ENCODE results near the gene CD80.
"Not testable (repeated sequence)": the region's sequence is repeated elsewhere in the genome, so short reads cannot be mapped to it uniquely, and the experiment has no call there.

Gene CD80

DNA sequence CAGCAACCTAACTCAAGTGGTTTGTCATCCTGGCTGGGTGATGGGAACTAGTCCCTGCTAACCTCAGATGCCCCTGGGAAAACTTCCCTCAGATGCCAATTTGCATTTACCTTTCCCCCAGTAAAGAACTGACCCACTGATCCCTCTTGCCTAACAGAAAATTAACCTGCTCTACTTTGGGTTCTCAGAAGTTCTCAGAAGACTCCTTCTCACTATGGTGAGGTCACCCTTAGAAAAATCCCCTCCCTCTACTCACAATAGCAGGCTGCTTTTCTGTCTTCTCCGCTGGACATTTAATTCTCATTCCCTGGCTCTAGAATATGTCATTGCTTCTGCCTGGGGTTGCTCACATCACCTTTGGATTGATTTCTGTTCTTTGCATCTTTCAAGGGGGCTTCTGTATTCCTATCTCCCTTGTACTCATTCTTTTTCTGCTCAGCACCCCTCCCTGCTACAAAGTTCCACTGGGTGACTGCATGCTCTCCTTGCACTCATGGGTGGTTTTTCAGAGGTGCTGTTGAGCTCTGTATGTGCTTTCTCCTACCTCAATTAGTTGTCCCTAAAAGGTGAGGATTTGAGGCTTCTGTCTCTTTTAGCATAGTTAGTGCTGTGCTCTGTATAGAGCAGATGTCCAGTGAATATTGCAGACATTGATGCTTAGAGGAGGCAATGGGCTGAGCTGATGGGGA lies 39.1 kb upstream of the CD80 start:
- TF ChIP-seq CTCF (conservative IDR thresholded peaks at IDR 0.05), result no peak
- peak overlapping the region; percentile 96 for H3K27ac ChIP-seq

- H3K27ac ChIP-seq, result peak within 1 kb of the TSS; percentile 96
- no peak for TF ChIP-seq CTCF (conservative IDR thresholded peaks at IDR 0.05)
Measured at GRCh38 chr3:119597548-119598288, 38.3 kb upstream of the CD80 start, which contains the start of gene PLA1A. TSS of gene PLA1A (plus strand) at chr3:119597885. CDS start at chr3:119597914, 29 bp downstream.

- no peak for TF ChIP-seq CTCF (conservative IDR thresholded peaks at IDR 0.05)
- H3K27ac ChIP-seq, result peak overlapping the region; percentile 96
Measured at GRCh38 chr3:119596398-119596797, 37.0 kb upstream of the CD80 start.

DNA sequence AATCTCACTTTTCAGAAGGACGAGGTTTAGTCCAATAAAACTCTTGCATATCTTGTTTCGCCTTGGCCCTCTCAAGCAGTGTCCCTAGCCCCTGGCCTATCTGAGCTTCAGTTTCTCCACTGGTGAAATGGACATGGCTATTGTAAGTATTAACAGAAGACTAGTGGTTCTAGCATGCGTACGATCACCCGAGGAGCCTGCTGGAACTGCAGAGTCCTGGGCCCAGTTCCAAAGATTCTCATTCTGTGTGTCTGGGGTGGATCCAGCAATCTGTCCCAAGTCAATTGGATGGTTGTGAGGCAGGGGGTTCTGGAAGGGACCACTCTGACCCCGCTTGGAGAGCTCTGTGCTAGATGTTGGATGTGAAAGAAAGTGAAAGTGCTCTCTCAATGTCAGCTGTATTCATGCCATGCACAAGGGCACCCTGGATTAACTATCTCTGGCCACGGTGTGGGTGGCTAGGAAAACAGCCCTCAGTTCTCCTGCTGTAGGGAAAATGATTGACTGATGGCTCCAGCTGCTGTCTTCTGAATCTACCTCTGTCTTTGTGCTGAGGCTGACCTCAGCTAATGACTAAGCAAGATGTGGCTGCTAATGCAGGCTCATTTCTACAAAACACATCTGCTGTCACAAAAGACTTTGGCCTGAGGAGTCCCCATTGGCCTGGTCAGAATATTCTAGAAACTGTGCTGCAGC lies 36.4 kb upstream of the CD80 start:
- H3K27ac ChIP-seq, result peak overlapping the region; percentile 96
- no peak for TF ChIP-seq CTCF (conservative IDR thresholded peaks at IDR 0.05)

DNA sequence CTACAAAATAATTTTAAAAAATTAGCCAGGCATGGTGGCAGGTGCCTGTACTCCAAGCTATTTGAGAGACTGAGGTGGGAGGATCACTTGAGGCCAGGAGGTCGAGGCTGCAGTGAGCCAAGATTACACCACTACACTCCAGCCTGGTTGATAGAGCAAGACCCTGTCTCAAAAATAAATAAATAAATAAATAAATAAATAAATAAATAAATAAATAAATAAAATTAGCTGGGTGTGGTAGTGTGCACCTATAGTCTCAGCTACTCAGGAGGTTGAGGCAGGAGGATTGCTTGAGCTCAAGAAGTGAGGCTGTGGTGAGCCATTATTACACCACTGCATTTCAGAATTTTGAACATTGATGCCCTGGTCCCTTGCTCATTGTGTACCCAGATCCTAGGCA lies 35.5 kb upstream of the CD80 start:
- not testable (repeated sequence) for H3K27ac ChIP-seq

- no peak for TF ChIP-seq CTCF (conservative IDR thresholded peaks at IDR 0.05)
- no peak overlapping the region for H3K27ac ChIP-seq
Measured at GRCh38 chr3:119594066-119594465, 34.7 kb upstream of the CD80 start.

- TF ChIP-seq CTCF (conservative IDR thresholded peaks at IDR 0.05), result no peak
- no peak overlapping the region for H3K27ac ChIP-seq
Measured at GRCh38 chr3:119592861-119593260, 33.4 kb upstream of the CD80 start.

All from VCaP (cell line).